Measurements from ENCODE around the gene FOXO6.

DNA sequence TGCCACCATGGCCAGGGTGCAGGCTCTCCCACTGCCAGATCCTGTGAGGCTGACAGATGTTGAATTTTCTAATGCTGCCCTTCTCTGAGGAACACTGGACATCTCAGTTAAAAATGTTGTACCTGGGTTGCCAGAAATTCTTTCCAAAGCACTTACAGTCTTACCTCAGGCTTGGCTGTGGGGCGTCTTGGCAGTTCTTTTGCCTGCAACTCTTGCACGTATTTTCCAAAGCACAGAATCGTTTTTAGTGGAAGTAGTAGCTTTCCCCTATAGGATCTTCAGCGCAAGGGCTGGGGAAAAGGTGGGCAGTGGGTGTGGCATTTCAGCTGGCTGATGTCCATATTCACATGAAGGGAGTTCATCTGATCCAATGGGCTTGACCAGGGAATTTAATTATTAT lies 69.3 kb downstream of the FOXO6 start:
- TF ChIP-seq, protein P1, sequence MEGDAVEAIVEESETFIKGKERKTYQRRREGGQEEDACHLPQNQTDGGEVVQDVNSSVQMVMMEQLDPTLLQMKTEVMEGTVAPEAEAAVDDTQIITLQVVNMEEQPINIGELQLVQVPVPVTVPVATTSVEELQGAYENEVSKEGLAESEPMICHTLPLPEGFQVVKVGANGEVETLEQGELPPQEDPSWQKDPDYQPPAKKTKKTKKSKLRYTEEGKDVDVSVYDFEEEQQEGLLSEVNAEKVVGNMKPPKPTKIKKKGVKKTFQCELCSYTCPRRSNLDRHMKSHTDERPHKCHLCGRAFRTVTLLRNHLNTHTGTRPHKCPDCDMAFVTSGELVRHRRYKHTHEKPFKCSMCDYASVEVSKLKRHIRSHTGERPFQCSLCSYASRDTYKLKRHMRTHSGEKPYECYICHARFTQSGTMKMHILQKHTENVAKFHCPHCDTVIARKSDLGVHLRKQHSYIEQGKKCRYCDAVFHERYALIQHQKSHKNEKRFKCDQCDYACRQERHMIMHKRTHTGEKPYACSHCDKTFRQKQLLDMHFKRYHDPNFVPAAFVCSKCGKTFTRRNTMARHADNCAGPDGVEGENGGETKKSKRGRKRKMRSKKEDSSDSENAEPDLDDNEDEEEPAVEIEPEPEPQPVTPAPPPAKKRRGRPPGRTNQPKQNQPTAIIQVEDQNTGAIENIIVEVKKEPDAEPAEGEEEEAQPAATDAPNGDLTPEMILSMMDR (conservative IDR thresholded peaks at IDR 0.05): no peak
- no peak for TF ChIP-seq EZH2 (IDR thresholded peaks at IDR 0.05; ENCODE audit: low read depth)

Measured in PC-9 (cell line).